GM19035 (cell line): ENCODE measurements around the gene MAGI2.
"Not testable (repeated sequence)": the region's sequence is repeated elsewhere in the genome, so short reads cannot be mapped to it uniquely, and the experiment has no call there.

ENCODE experiments used
- ATAC-seq: cut with Tn5 transposase; IDR thresholded peaks from one replicate; pipeline ENCODE4 v1.9.1; 2021; ENCODE audit not compliant: unreplicated experiment

MAGI2 gene

DNA sequence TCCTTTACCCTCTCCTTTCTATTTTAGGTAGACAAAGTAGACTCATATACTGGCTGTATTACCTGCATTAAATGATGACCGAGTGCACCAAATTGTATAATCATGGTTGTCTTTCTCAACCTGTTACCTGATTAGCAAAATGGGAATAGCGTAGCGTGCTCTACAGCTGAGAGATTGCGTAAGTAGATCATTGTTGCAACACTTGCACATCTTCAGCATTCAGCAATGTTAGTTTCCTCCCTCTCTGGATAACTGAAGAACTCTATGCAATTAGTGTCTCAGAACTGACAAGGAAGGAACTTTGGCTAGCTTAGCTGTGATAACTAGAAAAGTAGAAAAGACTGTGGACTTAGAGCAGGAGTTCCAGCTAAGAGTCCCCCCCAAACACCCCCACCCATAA is 867.5 kb downstream of the MAGI2 start:
- no peak for ATAC-seq

DNA sequence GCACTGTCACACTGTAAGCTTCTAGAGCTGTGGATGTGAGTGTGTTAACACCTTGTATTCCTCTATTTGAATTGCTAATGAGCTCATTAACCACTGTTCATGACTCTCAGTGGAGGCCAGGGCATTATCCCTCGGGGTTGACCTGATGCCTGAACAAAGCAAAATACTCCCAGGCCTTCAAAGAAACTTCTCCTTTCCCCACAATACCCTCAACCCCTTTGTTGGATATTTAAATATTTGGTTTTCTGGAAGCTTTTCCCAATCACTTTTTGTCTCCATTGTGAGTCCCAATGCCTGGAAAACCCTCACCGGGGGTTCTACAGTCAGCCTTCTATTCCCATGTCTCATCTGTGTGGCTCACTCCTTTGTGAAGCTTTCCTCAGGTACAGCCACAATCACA is 874.8 kb downstream of the MAGI2 start:
- no peak for ATAC-seq

DNA sequence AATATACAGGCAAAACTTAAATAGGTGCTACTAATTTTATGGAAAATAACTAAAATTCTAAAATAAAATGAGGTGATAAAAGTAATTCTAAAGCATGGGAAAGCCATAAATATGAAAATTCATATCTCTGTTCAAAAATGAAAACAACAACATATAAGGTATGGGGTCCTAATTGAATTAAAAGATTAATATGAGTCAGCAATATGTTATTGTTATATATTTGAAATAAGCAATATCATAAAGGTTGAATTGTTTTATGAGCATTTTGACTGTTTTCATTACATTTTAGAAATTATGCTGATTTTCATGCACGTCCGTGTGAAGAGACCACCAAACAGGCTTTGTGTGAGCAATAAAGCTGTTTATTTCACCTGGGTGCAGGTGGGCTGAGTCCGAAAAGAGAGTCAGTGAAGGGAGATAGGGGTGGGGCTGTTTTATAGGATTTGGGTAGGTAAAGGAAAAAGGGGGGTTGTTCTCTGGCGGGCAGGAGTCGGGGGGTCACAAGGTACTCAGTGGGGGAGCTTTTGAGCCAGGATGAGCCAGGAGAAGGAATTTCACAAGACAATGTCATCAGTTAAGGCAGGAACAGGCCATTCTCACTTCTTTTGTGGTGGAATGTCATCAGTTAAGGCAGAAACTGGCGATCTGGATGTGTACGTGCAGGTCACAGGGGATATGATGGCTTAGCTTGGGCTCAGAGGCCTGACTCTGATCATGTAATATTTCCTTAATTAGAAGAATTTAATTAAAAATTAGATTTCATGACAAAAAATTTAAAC is 876.1 kb downstream of the MAGI2 start:
- not testable (repeated sequence) for ATAC-seq

DNA sequence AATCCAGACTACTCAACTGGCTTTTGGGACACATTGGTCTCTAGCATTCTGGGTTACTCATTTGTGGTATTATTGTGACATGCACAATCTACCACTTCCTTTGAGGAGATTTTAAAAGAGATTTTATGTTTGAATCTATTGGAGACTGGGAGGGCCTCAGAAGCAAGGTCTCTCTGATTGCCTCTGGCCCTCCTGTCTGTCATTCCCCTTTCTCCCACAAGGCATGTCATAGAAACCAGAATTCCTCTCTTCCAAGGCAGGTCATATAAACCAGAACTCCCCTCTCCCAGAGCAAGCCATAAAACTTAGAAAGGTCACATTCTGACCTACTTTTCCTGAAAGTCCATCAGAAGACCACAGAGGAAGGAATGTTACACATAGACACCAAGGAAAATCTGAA is 877.2 kb downstream of the MAGI2 start:
- no peak for ATAC-seq

DNA sequence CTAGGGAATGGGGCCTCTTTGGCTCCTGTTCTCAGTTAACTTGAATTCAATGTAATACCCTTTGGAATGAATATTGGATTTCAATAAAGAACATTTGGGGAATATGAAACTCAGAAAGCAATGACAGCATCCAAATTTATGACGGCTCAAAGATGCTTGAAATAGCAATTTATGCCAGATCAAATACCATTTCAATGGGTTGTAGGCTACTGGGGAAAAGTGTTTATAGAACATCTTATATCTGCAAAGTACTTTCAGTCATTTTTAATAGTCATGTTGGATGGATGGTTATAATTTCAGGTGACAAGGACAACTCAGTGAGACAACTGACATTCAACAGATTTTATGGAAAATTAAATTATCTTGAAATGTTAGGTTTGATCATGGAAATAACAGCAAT is 882.2 kb downstream of the MAGI2 start:
- no peak for ATAC-seq

DNA sequence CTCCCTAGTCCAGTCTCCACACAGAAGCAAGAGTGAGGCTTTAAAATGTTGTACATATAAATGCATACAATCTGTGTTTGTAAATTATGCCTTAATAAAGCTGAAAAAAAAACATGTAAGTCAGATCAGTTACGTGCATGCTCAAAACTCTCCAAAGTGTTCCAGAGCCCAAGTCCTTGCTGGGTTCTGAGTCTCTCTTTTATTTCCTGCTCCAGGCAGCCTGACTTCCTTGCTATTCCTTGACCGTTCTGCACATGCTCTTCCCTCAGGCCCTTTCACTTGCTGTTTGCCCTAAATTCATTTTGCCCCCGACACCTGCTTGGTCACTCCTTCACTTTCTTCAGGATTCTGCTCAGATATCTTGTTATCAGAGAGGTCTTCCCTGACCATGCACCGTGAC is 884.8 kb downstream of the MAGI2 start:
- ATAC-seq, result no peak

DNA sequence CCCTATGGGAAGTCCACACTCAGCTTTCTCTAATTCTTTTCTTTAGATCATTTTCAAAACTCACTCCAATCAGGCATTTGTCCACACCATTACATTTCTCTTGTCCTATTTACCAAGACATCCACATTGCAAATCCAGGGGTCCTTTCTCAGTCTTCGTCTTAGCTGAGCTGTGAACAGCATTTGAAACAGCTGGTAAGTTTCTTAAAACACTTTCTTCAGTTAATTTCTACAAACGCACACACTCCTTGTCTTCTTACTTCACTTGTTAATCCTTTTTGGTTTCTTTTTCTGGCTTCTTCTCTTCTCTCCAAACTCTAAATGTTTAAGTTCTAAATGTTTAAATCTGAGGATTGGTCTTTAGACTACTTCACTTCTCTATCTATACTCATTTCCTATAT is 885.6 kb downstream of the MAGI2 start:
- no peak for ATAC-seq

DNA sequence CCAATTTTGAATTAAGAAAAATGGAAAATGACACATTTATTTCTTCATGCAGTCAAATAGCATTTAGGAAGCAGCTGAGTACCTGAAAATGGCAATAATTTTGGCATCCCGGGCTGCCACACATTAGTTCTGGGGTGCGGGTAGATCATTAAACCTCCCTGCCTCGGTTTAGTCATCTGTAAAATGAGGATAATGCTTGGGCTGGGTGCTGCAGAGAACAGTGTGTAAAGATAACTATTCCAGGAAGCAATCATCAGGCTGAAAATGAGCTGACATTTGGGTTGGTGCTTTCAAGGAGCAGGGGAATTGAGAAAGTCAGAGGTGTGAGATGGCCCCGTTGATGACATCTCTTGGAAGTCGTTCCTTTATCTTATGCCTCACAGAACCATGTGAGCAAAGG is 887.7 kb downstream of the MAGI2 start:
- ATAC-seq, result no peak

DNA sequence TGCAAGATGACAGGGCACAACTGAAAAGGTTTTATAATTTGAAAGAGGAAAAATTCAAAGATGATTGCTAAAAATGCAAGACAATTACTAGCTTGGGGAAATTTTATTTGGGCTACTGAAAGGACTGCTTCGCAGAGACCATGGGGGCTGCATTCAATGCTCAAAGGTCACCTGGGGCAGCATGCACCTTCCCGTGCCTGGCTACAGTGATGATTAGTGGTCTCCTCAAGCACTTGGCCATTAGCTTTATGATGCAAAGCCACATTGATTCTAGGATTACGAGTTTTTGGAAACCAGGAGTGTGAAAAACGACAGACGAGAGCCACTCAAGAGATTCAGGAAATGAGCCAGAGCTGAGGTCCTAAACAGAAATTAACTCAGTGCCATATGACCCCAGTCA is 890.3 kb downstream of the MAGI2 start:
- ATAC-seq, result no peak

DNA sequence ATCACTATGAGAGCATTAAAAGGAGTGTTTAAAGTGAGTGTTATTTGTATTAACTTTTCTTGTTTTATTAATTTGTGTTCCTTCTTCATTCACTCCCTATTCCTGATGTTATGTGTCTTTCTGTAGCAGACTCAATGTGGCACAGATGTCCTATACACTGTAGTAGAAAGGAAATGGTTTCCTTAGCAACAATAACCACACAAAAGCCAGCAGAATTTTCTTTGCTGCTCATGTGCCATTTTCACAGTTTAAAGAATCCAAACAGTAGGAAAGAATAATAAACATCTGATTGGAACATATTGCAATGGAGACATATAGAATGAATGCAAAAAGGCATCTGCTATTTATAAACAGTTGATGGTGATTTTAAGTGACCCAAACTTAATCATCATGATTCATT is 891.3 kb downstream of the MAGI2 start:
- ATAC-seq, result no peak

DNA sequence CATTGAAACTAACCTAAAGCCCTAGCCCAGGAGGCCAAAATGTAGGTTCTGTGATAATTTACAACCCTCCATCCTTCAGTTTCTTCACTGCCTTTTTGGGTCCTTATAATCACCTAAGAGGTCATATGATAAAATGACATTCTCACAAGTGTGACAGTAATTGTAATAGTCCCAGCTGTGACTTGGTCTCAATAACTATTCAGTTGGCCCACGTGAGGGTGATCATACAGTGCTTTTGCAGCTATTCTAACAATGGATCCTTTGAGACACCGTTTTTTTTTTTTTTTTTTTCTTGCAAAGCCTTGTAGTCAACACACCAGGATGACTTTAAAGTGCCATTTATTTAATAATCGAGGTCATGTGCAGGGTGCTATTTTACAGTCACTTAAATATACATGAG is 894.9 kb downstream of the MAGI2 start:
- ATAC-seq, result no peak

DNA sequence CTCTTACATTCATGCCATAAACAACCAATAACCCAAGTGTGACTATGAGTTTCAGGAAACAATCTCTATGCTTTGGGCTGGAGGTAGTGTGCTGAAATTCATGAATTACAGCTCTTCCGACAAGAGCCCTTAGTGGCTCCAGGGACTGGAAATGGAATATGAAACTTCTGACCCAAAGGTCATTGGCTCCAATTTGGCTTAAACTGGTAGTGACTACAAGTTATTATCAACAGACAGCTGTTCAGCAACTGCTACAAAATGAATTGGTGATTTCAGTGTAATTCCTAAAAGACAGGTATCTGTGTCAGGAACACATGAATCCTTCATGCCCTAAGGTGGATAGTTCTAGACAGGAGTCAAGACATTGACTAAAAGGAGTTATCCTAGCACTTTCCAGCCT is 909.5 kb downstream of the MAGI2 start:
- no peak for ATAC-seq

DNA sequence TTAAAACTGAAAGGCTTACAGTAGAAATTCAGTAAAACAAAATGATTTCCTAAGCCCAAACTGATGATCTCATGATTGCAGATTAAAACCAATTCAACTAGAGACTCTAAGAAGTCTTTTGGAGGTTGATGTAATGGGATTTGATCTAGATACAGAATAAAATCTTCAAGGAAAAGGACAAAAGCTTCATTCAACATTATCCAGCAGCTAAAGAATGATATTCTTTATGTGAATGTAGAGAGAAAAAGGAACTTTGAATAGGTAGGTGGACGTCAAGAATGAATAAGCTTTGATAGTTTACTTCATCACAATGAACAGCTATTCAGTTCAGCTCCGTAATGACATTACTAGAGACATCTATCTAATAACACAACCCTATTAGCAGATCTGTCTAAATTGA is 910.5 kb downstream of the MAGI2 start:
- ATAC-seq, result no peak

DNA sequence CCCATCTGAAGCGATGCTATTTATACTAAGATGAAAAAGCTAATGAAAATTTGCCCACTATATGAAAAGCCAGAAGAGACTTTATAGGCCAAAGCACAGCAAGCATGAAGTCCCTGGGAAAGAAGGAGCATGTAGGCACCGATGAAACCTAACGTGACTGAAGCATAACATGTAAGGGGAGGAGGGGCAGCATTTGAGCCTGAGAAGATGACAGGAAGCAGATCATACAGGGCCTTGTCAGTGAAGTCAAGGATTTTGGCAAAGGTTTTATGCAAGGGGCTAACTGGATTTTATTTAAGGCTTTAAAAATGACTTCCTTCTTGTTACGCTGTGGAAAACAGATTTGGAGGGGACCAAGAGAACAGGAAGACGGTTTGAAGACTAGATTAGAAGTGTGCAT is 910.9 kb downstream of the MAGI2 start:
- ATAC-seq, result no peak

DNA sequence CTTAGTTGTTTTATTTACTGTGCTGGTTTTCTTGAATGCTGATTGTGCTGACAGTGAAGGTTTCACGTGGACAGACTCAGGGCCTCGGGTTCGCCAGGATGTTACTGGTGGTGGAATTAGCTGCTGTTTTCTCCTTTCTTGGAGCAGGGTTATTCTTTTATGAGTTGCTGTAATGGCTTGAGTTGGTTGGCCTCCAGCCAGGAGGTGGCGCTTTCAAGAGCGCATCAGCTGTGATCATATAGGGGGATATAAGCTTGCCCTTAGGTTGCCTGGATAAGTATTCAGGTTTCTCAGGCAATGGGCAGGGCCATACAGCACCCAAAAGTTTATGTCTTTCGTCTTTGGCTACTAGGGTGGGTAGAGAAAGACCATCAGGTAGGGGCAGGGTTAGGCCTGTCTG is 913.6 kb downstream of the MAGI2 start:
- ATAC-seq, result no peak

DNA sequence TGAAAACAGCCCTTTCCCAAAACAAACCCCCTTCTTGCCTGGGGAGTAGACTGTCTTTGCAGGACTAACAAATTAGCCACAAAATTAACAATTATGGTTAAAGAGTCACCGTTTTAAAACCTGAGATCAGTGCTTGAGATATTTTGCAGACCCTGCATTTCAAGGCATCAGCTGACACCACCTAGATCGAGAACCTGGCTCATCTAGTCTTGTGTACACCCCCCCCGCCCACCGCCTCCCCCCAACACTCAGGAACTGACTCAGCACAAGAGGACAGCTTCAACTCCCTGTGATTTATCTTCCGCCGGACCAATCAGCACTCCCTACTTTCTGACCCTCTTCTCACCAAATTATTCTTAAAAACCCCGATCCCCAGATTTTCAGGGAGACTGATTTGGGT is 917.8 kb downstream of the MAGI2 start:
- ATAC-seq, result no peak

DNA sequence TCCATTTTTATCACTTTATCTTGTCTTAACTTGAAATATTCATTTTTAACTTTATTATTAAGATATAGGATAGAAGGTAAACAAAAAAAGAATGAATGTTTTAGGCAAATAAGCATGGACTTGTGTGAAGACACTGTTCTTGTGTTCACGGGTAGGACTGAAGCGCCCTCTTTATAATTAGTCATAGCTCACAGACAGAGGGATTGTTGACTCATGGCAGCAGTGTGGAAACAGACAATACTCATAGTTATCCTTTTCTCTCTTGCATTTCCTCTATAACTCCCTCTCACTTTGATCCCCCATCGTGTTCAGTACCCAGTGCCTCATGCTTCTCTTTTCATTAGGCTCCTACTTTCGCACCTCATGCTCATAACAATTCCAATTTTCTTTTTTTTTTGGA is 923.1 kb downstream of the MAGI2 start:
- ATAC-seq, result no peak

DNA sequence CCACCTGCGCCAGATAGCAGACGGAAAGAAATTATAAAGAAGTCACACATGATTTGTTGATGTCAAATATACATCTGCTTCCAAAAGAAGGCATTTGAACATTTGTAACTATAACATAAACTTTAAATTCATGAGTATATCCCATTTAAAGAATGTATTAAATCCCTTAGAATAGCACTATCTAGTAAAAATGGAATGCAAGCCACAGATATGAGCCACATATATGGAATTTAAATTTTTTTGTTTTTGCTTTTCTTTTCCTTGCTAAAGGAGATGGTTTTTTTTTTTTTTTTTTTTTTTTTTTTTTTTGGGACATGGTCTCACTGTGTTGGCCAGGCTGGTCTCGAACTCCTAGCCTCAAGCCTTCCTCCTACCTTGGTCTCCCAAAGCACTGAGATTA is 924.1 kb downstream of the MAGI2 start:
- ATAC-seq, result no peak

DNA sequence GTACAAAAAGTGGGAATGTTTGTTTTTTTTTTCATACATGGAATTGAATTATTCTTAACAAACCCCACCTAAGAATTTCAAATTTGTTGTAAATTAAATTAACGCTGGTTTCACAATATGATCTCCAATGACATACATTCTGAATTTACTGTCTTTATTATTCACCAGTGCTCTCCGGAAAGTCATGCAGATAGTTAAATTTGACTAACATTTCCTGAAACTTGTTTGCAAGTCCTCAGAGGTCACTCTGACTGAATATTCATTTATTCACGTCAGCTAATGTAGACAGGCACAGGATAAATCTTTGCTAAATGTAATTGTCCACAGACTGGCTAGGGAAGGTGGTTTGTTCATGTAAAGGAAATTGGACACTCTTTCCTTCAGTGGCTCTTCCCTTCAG is 924.5 kb downstream of the MAGI2 start:
- no peak for ATAC-seq

DNA sequence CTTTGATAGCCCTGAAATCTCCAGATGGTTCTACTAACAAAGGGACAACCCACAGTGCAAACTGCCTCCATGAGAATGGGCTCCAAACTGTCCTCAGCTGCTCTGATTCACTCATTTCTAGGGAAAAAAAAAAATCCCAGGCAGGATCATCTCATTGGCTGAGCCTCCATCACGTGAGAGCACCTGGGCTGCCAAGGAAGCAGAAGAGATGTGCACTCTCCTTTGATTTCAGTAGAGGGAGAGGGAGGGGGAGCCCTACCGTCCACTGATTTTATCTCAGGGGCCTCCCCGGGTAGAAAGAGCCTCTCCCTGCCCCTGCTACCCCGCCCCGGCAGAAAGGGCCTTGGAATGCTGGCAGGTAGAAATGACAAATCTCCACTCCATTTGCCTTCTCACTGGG is 929.5 kb downstream of the MAGI2 start:
- ATAC-seq, result no peak

DNA sequence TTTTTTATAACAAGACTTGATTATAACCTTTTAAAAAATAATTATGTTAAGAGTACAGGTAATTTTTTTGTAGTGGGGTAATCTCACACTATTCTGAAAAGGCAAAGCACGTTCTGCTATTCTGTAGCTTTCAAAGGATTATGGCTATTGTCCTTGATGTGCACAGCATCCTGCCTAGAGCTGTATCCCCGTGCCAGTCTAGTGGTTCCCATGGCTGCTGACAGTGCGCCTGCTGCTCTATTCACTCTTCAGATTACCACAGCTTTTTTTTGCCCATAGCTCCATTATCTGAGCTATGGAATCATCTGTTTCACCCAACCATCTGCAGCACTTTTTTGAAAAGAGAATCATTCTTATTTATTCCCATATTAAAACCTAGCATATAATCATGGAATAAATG is 931.5 kb downstream of the MAGI2 start:
- ATAC-seq, result no peak

DNA sequence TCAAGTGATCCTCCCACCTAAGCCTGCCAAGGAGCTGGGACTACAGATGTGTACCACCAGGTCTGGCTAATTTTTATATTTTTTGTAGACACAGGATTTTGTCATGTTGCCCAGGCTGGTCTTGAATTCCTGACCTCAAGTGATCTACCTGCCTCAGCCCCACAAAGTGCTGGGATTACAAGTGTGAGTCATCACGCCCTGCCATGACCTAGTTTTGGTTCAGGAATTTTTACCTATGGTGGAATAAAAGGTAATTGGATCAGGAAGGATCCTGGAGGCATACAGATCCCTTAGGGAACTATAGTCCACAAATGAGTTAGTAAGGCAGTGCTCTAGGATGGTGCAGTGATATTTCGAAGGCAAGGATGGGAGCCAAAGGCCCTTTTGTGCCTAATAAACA is 937.0 kb downstream of the MAGI2 start:
- ATAC-seq, result no peak

DNA sequence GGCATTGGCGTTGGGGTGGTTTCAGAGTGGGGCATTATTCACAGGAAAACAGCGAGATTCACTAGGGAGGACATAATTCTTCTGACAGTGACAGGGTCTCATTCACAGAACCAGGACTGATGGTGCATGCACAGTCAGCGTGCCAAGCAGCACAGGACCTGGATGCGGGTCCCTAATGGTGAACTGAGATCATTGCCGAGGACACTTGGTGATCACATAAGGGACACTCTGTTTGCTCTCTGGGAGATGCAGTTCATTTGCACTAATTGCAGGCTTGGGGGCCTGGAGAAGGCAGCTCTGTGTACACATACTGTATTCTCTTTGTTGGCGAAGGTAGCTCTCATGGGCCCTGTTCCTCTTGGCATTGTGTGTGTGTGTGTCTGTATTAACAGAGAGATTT is 938.8 kb downstream of the MAGI2 start:
- ATAC-seq, result no peak
